Osteoblast (primary cell): ENCODE data around the gene ZNF148. TPM values are rescaled to one million over a fixed set of nuclear protein-coding genes. Genes with fewer than 3 reads are reported as not detected.
A peak's percentile ranks its signal among the peaks of the same experiment; 100 is the strongest.

ENCODE experiments used
- DNase-seq: peaks from one replicate; pipeline ENCODE4 v3.0.0; 2011; ENCODE audit warnings: low spot score, mixed read lengths; ENCODE audit not compliant: insufficient read length; ENCODE audit errors: missing footprints
- H2AFZ ChIP-seq: 2 replicates; pipeline ENCODE4 v1.6.0; 2011; ENCODE audit warnings: mild to moderate bottlenecking, low read length
- H3K27ac ChIP-seq: 2 replicates; pipeline ENCODE4 v1.5.1; 2011; ENCODE audit warnings: mild to moderate bottlenecking, low read depth, low read length, moderate library complexity
- H3K27me3 ChIP-seq: 2 replicates; pipeline ENCODE4 v1.6.0; 2012; ENCODE audit warnings: mild to moderate bottlenecking, control low read depth, inconsistent platforms, low read length, moderate library complexity; ENCODE audit not compliant: insufficient read depth
- H3K36me3 ChIP-seq: 2 replicates; pipeline ENCODE4 v1.5.1; 2011; ENCODE audit warnings: mild to moderate bottlenecking, low read length, control low read depth, moderate library complexity; ENCODE audit not compliant: insufficient read depth
- H3K4me1 ChIP-seq: 2 replicates; pipeline ENCODE4 v1.5.1; 2011; ENCODE audit warnings: mild to moderate bottlenecking, low read length, control low read depth, moderate library complexity; ENCODE audit not compliant: insufficient read depth
- H3K4me2 ChIP-seq: 2 replicates; pipeline ENCODE4 v1.6.0; 2011; ENCODE audit warnings: mild to moderate bottlenecking, low read length; ENCODE audit not compliant: insufficient read depth
- H3K4me3 ChIP-seq: fragments of 200-600 bp; sonication (generic); 3 replicates; pipeline ENCODE4 v1.5.1; 2012; ENCODE audit warnings: mild to moderate bottlenecking, low read length, inconsistent platforms; ENCODE audit not compliant: insufficient read depth
- H3K79me2 ChIP-seq: 2 replicates; pipeline ENCODE4 v1.6.0; 2012; ENCODE audit warnings: mild to moderate bottlenecking, low read length, control low read depth, inconsistent platforms; ENCODE audit not compliant: insufficient read depth
- H3K9me3 ChIP-seq: 2 replicates; pipeline ENCODE4 v1.5.1; 2011; ENCODE audit warnings: low read depth, low read length, control low read depth
- H4K20me1 ChIP-seq: 2 replicates; pipeline ENCODE4 v1.6.0; 2012; ENCODE audit warnings: mild to moderate bottlenecking, low read length, control low read depth; ENCODE audit not compliant: insufficient read depth
- CTCF ChIP-seq: IDR thresholded peaks from 2 replicates; pipeline ENCODE4 v1.5.1; 2011; ENCODE audit warnings: mild to moderate bottlenecking, low read depth, low read length, moderate library complexity; ENCODE audit errors: extremely low read depth
- total RNA-seq: library from RNA; depleted of rRNA; stranded (reverse); fragments of >200 nt; gene quantifications from 2 replicates; pipeline ENCODE4 v1.2.3, GENCODE V29; 2012

ZNF148 gene
- total RNA-seq, 1 donor = 38.4 TPM

- no peak for DNase-seq
- H3K4me3 ChIP-seq = no peak overlapping the region
- H3K79me2 ChIP-seq = peaks cover 8% of the 10 kb centered on the region
- H3K27me3 ChIP-seq = no peaks in the 10 kb centered on the region
- no peak overlapping the region for H3K27ac ChIP-seq
- H2AFZ ChIP-seq = no peak overlapping the region
- H3K4me1 ChIP-seq = no peaks in the 10 kb centered on the region
- H3K36me3 ChIP-seq = no peaks in the 10 kb centered on the region
- H3K4me2 ChIP-seq = no peak overlapping the region
- no peak for TF ChIP-seq CTCF
- H3K9me3 ChIP-seq = no peaks in the 10 kb centered on the region
- H4K20me1 ChIP-seq = no peaks in the 10 kb centered on the region
Observed at GRCh38 chr3:125250973-125251372, 124.2 kb downstream of the ZNF148 start.

- Histone ChIP-seq H3K4me3 (no peak overlapping the region), H3K4me2 (no peak overlapping the region), H3K27me3 (no peaks in the 10 kb centered on the region), H3K27ac (no peak overlapping the region), H3K79me2 (peaks cover 8% of the 10 kb centered on the region), H3K9me3 (no peaks in the 10 kb centered on the region), H2AFZ (no peak overlapping the region), H3K36me3 (no peaks in the 10 kb centered on the region), H3K4me1 (peaks cover 4% of the 10 kb centered on the region), H4K20me1 (no peaks in the 10 kb centered on the region)
- TF ChIP-seq CTCF = no peak
- no peak for DNase-seq
Observed at GRCh38 chr3:125246237-125246636, 128.9 kb downstream of the ZNF148 start.

GRCh38 chr3:125245521-125245920 lies 129.6 kb downstream of the ZNF148 start:
- H4K20me1 ChIP-seq = no peaks in the 10 kb centered on the region
- peaks cover 10% of the 10 kb centered on the region for H3K4me1 ChIP-seq
- H3K27ac ChIP-seq = no peak overlapping the region
- H3K36me3 ChIP-seq = no peaks in the 10 kb centered on the region
- H3K4me2 ChIP-seq = no peak overlapping the region
- peak; percentile 2 for DNase-seq
- no peak overlapping the region for H3K4me3 ChIP-seq
- H3K9me3 ChIP-seq = no peaks in the 10 kb centered on the region
- TF ChIP-seq CTCF = no peak
- no peak overlapping the region for H2AFZ ChIP-seq
- H3K79me2 ChIP-seq = peaks cover 8% of the 10 kb centered on the region
- no peaks in the 10 kb centered on the region for H3K27me3 ChIP-seq

GRCh38 chr3:125240496-125240895 lies 134.6 kb downstream of the ZNF148 start:
- DNase-seq = no peak
- Histone ChIP-seq H4K20me1 (no peaks in the 10 kb centered on the region), H3K36me3 (no peaks in the 10 kb centered on the region), H3K27ac (no peak overlapping the region), H3K4me3 (no peak overlapping the region), H3K4me1 (peaks cover 9% of the 10 kb centered on the region), H3K27me3 (no peaks in the 10 kb centered on the region), H2AFZ (no peak overlapping the region), H3K9me3 (no peaks in the 10 kb centered on the region), H3K4me2 (no peak overlapping the region), H3K79me2 (no peaks in the 10 kb centered on the region)
- no peak for TF ChIP-seq CTCF
